Hindlimb muscle (tissue), 1 donor: ENCODE results near the gene TDP1. TPM values are rescaled to one million over a fixed set of nuclear protein-coding genes. Genes with fewer than 3 reads are reported as not detected.
"Not testable (repeated sequence)": the region's sequence is repeated elsewhere in the genome, so short reads cannot be mapped to it uniquely, and the experiment has no call there.

Experiments
- DNase-seq: peaks from one replicate; pipeline ENCODE4 v3.0.0-alpha.2; 2013
- polyA plus RNA-seq: library from polyadenylated mRNA; unstranded; fragments of 120-200 nt; gene quantifications from one replicate; pipeline ENCODE4 v1.2.1, GENCODE V29; 2013; ENCODE audit not compliant: insufficient read length

TDP1 gene
- polyA plus RNA-seq, 1 donor, result 9.4 TPM

DNA sequence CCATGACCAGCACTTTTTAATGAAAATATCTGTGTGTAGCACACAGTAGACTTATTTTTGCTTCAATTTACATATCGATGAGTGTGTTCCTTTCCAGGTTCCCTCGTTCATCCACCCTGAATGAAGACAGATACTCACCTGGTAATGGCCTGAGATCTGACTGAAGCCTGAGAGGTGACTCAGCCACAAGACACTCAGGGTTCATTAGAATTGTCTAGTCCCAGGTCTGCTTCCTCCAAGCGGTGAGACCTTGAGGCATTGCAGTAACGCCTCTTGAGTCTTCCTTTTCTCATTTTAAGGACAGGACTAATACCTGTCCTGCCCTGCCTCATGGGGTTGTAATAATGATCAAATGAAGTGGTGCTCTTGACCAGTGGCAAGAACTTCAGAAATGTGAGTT, 94.5 kb downstream of the TDP1 start:
- no peak for DNase-seq

DNA sequence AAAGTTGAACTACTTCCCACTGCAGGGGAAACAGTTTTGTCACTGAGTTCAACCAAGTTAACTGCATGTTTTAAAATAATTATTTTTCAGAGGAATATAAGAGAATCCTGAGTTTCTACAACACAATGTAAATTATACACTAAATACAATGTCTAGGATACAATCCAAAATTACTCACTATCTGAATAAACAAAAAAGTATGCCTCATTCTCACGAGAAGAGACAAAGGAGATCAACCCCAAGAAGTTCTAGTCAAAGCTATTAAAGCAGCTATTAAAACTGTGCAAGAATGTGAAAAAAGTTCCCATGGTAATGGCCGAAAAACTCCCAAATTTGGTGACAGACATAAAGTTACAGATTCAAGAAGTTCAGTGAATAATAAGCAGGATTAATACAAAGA, 97.3 kb downstream of the TDP1 start:
- no peak for DNase-seq

DNA sequence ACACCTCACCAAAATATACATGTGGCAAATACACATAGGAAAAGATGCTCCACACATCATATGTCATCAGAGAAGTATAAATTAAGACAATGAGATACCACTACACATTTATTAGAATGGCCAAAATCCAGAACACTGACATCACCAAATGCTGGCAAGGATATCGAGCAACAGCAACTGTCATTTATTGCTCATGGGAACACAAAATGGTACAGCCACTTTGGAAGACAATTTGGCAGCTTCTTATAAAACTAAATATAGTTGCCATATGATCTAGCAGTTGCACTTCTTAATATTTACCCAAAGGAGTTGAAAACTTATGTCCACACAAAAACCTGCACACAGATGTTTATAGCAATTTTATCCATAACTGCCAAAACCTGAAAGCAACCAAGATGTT, 99.1 kb downstream of the TDP1 start:
- no peak for DNase-seq

DNA sequence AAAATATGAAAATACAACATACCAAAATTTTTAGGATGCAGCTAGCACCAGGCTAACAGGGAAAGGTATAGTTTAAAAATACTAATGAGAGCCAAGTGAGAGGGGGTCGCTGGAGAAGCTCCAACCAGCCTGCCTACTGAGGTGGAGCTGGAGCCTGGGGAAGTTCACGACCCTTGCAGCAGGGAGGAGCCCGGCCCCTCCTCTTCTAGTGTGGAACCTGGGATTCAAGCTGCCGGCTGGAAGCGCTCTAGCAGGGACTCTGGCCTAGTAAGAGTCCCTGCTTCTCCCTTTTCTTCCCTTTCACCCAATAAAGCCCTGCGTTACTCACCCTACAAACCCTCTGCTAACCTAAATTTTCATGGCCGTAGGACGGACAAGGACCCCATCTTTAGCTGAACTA, 101.1 kb downstream of the TDP1 start:
- DNase-seq, result no peak

DNA sequence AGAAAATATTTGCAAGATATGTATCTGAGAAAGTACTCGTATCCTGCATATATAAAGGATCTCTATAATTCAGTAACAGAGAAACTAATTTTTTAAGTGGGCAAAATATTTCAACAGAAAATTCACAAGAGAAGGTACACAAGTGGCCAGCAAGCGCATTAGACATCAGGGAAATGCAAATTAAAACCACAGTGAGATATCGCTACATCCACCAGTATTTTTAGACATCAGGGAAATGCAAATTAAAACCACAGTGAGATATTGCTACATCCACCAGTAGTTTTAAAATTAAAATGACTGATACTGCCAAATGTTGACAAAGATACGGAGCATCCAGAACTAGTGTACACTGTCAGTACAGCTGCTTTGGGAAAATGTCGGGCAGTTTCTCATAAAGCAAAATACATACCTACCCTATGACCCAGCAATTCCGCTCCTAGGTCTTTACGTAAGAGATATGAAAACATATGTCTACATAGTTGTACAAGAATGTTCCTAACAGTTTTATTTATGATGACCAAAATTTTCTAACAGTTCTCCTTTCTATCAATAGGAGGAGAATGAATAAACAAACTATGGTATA, 103.2 kb downstream of the TDP1 start:
- no peak for DNase-seq

DNA sequence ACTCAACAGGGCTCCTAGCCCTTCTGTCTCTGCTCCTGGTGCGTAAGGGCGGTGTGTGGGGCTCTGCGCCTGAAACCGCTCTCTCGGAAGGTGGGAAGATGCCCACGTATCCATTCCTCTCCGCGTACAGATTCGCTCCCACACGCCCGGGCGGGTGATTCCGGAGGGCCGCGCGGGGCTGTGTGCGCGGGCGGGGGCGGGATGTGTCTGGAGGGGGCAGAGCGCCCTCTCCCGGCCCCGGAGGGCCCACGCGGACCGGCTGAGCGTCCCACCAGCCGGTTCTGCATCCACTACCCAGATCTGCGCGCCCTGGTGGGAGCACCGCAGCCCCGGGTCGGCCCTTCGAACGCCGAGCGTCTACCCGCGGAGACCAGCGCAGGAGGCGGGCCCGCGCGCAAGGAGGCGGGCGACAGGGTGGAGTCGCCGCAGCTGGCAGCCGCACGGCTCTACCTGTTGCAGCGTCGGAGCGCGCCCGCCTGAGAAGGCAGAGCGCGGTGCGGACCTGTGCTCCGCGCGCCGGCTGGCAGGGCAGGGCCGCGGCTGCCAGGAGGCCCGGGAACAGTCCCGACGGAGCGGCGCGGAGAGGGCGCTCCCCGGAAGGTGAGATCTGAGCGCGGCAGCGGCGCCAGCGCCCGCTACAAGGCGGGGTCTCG, 104.7 kb downstream of the TDP1 start:
- peak; percentile 40 for DNase-seq

DNA sequence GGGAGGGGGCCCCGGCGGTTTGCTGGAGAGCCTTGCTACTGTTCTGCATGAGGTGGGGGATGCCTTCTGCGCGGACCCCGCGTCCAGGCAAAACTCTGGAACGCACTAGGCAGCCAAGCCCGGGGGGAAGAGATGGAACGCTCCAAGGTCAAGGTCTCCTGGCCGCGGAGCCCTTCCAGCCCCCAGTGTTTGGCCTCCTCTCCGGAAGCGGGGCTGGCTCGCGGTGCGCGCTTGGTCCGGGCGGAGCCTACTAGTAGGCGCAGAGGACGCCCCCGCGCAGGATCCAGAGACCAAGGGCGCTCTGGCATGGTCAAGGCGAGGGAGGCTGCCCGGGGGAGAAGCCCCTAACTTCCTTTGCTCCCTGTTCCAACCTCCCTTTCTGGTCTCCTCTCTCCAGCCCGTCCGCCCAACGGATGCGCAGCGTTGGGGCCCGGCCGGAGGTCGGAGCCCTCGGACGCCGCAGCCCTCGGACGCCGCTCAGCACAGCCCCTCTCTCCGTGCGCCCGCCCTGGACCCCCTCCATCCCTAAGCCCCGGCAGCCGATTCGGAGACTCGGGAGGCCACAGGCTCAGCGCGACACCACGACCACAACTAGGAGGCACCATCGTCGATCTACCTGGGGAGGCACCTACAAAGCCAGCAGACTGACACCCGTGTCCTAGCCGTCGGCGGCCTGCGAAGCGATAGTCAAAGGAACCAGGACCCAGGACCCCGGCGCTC, 105.4 kb downstream of the TDP1 start:
- no peak for DNase-seq

DNA sequence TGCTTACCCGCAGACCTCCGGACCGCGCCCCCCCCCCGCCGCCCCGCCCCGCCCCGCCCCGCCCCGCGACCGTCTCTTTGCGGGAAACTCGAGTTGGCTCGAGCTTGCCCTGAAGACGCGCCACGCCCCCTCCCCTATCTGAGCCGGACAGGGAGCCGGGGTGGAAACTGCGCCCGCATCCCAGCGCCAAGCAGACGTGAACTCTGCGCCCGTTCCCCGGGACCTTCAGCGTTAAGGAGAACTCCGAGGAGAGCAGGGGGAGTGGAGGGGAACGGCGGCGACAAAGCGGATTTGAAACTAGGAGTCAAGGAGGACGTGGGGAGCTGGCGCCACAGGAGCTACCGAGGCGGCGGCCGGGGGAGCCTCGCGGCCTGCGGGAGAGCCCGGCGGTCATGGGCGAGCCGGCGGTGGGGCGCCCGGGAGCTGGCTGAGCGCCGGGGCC, 106.0 kb downstream of the TDP1 start, which contains the start of gene KCNK13:
Gene KCNK13, plus strand, starts transcription at position 310 of the 442 bp plus-strand sequence. CDS start 212 bp downstream, outside the sequence.
- DNase-seq, result no peak

DNA sequence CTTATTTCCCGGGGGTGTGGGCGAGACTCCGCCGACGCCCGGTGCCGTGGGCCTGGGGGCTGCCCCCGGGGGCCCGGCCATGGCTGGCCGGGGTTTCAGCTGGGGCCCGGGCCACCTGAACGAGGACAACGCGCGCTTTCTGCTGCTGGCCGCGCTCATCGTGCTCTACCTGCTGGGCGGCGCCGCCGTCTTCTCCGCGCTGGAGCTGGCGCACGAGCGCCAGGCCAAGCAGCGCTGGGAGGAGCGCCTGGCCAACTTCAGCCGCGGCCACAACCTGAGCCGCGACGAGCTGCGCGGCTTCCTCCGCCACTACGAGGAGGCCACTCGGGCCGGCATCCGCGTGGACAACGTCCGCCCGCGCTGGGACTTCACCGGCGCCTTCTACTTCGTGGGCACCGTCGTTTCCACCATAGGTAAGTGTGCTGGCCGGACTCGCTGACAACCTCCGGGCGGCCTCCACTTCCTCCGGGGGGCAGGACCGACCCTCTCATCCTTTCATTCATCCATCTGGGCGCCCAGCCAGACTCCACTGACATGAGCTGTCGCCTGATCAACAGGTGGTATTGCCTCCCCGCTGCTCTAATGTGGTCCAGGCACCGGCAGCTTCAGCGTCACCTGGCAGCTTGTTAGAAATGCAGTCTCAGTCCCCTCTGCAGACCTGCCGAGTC, 106.5 kb downstream of the TDP1 start:
- DNase-seq, result no peak

DNA sequence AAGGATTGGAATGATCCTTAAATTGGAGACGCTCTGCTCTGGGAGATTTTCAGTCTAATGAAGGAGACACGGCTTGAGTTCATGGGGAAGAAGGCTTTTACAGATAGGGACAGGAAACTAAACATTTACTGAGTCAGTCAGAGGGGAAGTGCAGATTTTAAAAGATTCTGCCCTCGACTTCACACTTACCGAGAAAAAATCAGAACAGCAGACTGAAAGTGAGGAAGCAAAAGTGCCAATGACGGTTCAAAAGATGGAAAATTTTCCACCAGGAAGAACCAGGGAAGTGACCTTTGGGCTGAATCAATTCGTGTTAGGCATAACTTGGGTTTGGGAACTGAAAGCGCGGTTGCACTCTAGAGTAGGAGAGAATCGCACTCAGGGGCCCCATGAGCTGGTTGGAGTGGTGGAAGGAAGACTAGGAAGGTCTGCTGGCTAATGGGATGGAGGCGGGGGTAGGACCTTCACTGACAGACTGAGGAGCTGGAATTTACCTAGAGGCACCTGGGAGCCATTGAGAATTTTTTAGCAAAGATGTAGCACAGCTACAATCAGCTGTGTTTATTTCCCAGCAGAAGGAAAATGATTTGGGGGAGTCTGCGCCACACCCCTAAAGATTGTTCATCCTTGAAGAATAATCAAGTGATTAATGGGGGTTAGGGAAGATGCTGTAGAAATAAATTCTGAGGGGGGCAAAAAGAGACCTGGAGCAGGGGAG, 107.3 kb downstream of the TDP1 start:
- no peak for DNase-seq

DNA sequence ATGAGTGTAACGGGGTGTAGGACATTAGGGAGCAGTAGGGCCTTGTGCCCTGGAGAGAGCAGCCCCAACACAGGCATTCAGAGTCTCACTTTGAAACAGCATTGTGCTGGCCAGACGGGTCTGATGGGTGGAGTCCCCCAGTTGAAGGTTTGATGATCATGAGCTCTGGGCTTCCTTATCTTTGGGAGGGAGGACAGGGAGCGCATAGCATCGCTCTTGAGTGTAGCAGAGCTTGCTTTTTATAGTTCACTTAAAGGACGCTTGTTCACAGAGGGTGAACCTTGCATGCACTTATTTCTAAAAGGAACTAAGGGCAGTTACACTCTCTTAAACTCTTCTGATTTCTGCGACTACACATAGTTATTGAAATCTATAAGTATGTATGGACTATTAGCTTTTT, 116.6 kb downstream of the TDP1 start:
- no peak for DNase-seq

DNA sequence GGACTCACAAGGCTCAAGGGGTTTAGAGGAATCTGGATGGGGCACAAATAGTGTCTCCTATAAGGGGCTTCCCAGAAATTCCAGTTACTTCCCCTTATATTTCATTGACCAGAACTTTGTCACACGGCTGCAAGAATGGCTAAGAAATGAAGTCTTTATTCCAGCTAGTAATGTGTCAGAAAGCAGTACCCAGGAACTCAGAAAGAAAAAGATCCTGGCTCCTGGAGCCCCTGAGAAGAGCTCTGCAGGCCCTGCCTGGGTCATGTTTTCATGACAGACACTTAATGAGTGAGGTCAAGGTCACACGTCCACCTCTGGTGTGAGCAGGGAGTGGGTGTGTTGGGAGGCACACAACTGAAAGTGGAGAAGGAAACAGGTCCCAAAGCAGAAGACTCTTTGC, 123.8 kb downstream of the TDP1 start:
- DNase-seq, result no peak

DNA sequence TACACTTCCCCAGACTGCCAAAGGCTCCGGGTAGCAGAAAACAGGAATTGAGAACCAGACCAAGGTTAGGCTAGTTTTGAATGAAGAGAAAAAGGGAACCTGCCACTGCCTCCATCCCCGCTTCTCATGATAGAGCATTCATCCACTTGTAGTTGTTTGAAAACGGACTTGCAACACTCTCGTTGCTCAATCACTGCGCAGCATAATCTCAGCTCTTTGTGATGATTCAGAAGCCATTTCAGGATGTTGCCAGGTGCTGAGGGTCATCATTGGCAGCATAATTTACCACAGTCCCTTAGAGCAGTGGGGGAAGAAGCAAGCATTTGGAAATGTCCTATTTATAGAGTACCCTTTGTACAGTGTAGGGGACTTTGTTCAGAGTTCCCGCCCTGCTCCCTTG, 131.7 kb downstream of the TDP1 start:
- no peak for DNase-seq

DNA sequence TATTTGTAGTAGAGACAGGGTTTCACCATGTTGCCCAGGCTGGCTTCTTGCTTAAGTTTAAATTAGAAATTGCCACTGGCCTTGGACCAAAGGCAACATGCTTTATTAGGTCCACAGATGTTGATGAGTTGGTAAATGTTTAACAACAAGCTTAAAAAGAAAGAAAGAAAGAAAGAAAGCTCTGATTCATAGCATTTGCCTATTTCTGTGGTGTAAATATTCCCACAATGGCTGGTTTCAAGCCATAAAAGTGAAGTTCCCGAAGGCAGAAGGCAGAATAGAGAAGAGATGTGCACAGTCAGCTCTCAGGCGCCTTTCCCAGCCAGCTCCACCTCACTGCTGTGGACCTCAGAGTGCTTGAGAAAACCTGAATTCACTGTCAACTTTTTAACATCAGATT, 132.4 kb downstream of the TDP1 start:
- DNase-seq, result no peak

DNA sequence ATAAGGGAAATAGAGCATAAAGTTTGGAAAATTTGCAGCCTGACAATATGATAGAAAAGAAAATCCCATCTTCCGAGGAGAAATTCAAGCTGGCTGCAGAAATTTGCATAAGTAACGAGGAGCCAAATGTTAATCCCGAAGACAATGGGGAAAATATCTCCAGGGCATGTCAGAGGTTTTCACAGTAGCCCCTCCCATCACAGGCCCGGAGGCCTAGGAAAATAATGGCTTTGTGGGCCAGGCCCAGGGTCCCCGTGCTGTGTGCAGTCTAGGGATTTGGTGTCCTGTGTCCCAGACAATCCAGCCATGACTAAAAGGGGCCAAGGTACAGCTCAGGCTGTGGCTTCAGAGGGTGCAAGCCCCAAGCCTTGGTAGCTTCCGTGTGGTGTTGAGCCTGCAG, 133.8 kb downstream of the TDP1 start:
- DNase-seq, result not testable (repeated sequence)

DNA sequence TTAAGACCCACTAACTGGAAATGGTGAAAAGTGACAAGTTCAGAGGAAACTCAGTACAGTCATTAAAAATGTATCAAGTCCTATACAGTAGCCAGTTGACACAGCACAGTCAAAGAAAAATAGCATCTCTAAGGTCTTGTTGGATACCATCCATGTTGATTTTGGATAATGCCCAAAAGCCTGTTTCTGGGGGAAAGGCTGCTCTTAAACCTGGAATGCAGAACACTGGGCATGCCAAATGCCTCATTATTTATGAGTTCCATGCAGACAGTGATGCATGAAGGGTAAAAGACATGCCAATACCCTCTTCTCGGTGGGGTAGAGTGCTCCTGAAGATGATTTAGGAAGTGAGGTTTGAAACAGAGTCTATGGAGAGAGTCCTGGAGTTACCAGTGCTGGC, 135.7 kb downstream of the TDP1 start:
- peak; percentile 7 for DNase-seq

DNA sequence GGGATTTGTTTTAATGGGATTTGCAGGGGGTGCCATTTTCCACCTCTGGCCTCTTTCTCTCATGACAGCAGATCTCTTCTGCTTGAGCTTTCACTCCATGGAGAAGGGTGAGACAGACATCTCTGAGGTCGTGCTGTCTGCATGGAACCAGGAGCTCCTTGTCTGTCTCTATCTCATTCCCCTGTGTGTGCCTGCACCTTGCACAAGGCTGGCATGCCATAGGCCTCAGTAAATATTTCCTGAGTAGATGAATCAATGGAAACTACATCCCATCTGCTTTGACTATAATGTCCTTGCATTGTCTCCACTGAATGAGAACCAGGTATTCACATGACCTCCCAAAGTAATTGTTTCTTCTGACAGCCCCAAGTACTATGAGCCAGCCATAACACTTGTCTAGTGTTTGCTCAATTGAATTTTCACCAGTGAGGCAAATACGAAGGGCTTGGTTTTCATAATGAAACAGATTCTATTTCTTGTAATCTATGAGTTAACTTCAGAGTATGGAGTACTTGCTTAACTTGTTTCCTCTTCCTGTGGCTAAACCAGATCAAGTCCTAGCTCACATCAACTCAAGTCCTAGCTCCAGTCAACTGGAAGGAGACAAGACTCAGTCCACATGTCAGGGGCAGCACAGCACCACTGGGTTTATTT, 138.3 kb downstream of the TDP1 start:
- DNase-seq, result no peak

Other genes starting within 250 kb of the TDP1 start
- gene EFCAB11, start 1.2 kb upstream of the TDP1 start, polyA plus RNA-seq, result 4.8 TPM
- 0.40 TPM for gene KCNK13, start 106.1 kb downstream of the TDP1 start, polyA plus RNA-seq